Sigmoid colon (tissue), 4 donors: ENCODE results near the gene GALNT7.

Source experiments
- CTCF ChIP-seq, 4 experiments: fragments of 450-650 bp in 3 of 4; fragments of 200-600 bp in 1 of 4; IDR thresholded peaks; one replicate each; pipeline ENCODE4 v1.5.1; 2016 to 2019; ENCODE audit warnings: antibody characterized with exemption in 4 of 4, mild to moderate bottlenecking in 3 of 4, moderate library complexity in 2 of 4
- EP300 ChIP-seq, 4 donors: sonication (generic); formaldehyde crosslinking; IDR thresholded peaks; one replicate each; pipeline ENCODE4 v1.6.1; 2017; ENCODE audit warnings: antibody characterized with exemption in 4 of 4
- POLR2A ChIP-seq, 2 donors: fragments of 450-650 bp; IDR thresholded peaks; one replicate each; pipeline ENCODE4 v1.6.1; 2016; ENCODE audit warnings: antibody characterized with exemption in 2 of 2, mild to moderate bottlenecking in 2 of 2, moderate library complexity in 2 of 2
- POLR2AphosphoS5 ChIP-seq, 4 donors: sonication (generic); formaldehyde crosslinking; IDR thresholded peaks; one replicate each; pipeline ENCODE4 v1.6.1; 2017; ENCODE audit warnings: antibody characterized with exemption in 4 of 4

GRCh38 chr4:173243321-173243720 is 74.7 kb downstream of the GALNT7 start:
- TF ChIP-seq CTCF (IDR thresholded peaks at IDR 0.05): no peak
- no peak for TF ChIP-seq EP300 (IDR thresholded peaks at IDR 0.05)
- no peak for TF ChIP-seq POLR2AphosphoS5 (IDR thresholded peaks at IDR 0.05)
- no peak for TF ChIP-seq POLR2A (IDR thresholded peaks at IDR 0.05)
